Fibroblast of mammary gland (primary cell): ENCODE results near the gene CLCNKA.

Source experiments
- DNase-seq: peaks from one replicate; pipeline ENCODE4 v3.0.0-alpha.2; 2010; ENCODE audit warnings: low read depth
- H3K4me3 ChIP-seq: 2 replicates; pipeline ENCODE4 v1.5.1; 2011; ENCODE audit warnings: low read depth, mild to moderate bottlenecking, low read length, moderate library complexity; ENCODE audit not compliant: control insufficient read depth
- CTCF ChIP-seq: conservative IDR thresholded peaks from 2 replicates; pipeline ENCODE4 v1.5.1; 2011; ENCODE audit warnings: low read depth, low read length, inconsistent platforms; ENCODE audit not compliant: control insufficient read depth, insufficient read depth

Gene CLCNKA

GRCh38 chr1:16074217-16074616 lies 52.4 kb downstream of the CLCNKA start:
- TF ChIP-seq CTCF = no peak
- no peak for DNase-seq
- H3K4me3 ChIP-seq = no peak overlapping the region

GRCh38 chr1:16075337-16076030 lies 53.6 kb downstream of the CLCNKA start:
- TF ChIP-seq CTCF = no peak
- H3K4me3 ChIP-seq = no peak overlapping the region
- DNase-seq = peak; percentile 90

DNA sequence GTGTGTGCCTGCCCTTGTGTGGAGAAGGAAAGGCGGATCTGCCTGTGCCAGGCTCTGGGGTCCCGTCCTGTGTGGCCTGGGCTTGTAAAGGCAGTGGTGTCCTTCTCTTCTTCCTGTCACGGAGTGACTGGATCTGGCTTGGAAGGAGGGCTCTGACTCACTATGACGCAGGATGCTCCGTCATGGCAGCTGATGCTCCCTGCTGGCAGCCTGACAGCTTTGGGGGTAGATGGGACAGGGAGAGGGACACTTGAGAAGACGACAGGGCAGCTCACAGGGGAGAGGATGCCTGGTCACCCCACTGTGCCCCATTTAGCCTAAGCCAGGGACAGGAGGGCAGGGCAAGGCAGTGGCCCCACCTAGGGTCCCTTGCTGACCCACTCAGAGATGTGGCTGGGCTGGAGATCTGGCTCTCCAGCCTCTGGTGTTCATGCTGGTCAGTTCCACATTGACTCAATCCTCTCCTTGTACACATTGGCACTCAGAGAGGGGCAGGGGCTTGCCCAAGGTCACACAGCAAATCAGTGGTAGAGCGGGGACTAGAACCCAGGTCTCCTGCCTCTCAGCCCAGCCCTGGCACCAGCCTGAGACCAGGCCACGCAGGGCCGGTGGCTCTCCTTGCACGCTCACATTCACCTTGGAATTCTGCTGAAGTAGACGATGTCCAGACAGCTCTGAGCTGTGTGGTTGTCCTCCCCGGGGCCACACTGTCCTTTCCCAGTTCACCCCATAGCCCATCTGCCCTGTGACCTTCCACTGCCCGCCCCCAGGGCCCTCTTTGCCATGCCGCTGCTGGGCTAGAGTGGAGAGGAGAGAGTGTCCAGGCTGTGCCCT lies 54.4 kb downstream of the CLCNKA start:
- TF ChIP-seq CTCF = no peak
- no peak overlapping the region for H3K4me3 ChIP-seq
- peak; percentile 98 for DNase-seq

DNA sequence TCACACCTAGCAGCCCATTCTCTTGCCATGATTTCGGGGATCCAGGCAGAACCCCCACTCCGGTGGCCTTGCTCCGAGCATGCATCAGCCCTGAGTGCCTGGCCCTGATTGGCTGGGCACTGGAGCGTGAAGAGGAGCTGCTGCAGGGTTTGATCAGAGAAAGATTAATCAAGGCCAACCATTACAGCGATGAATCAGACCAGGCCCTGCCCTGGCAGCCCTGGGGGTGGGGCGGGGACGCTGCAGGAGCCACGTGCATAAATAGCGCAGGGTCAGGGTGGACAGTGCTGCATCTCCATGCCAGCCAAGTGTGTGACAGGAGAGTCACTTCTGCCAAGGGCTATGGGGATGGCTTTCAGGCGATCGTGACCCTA lies 55.0 kb downstream of the CLCNKA start:
- TF ChIP-seq CTCF = no peak
- DNase-seq = peak; percentile 75
- H3K4me3 ChIP-seq = no peak overlapping the region

DNA sequence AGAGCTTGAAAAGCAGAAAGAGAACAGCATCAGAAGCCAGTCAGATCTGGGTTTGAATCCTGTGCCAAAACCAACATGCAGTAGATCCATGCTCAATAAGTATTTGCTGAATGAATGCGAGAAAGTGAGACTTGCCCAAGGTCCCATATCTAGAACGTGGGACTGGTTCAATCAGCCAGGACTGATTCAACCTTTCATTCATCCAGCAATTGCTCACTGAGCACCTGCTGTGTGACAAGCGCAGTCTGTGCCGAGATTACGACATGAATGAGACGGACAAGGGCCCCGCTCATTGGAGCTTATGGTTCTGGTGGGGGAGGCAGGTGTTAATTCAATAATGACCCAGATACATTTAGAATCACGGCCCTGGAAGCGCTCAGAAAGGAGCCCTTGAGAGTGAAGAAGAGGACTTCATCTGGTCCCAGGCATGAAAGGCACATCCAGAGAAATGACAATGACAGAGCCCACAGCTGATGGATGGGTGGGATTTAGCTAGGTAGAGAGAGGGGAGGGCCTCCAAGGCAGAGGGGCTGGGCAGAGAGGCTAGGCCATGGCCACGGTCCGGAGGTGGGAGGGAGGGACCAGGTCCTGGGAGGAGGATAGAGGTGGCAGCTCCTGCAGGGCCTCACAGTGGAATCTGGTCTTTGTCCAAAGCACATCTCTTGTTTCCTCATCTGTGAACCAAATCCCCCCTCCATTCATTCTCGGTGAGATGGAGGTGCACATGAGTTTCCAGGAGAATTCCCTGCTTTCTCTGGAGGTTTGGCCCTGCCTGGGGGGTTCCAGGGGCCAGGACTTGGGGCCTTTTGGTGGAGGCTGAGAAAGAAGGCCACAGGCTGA lies 55.8 kb downstream of the CLCNKA start:
- no peak for TF ChIP-seq CTCF
- H3K4me3 ChIP-seq = no peak overlapping the region
- DNase-seq = peak; percentile 38

DNA sequence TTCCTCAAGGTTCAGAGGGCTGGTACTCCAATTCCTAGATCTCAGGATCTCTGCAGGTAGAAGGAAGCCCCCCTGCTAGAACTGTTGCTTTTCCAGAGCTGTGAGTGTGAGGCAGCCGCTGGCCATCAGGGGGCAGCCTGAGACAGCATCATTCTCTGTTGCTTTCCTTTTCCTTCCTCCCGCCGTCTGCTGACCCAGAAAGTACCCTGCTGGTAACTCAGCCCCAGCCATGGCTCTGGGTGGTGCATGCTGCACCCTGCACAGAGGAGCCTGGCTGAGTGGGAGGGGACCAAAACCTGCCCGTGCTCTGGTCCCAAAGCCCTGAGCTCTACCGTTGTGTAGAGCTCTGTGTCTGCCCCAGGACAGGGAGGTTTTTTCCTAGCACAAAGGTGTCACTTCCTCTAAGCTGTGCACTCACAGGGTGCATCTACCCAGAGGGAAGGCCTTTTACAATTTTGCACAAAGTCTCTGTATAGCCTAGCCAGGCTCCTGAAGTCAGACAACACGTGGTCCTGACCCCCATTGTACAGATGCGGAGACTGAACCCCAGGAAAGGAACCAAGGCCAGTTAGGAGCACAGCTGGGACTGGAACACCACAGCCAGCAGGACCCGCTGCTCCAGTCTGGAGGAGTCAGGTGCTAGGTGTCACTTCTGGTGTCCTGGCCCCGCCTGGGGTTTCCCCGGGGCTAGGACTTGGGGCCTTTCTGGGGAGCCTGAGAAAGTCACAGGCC lies 57.3 kb downstream of the CLCNKA start:
- no peak overlapping the region for H3K4me3 ChIP-seq
- TF ChIP-seq CTCF = peak; percentile 90
- peak; percentile 63 for DNase-seq
